ENCODE data around the gene SLC35A3. TPM values are rescaled to one million over a fixed set of nuclear protein-coding genes. Genes with fewer than 3 reads are reported as not detected.

Gene SLC35A3
- total and polyA plus RNA-seq, 10 donors: 7.2 to 26.5 (median 22.0) TPM

DNA sequence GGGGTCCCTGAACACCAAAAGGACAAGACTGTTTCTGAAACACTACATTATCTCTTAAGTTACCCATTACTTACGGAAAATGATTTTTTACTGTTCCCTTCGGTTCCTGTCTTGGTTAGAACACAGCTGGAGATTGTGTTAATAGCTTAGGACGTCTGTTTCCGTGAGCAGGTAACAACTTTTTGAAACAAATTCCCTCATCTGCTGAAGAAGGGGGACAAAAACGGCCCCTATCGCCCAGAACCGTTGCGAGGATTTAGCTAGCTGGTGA, 67.8 kb downstream of the SLC35A3 start:
- Histone ChIP-seq H3K27me3 (replicated peaks in 1 of 7) (no peaks in the 10 kb centered on the region), H3K36me3 (no peaks in the 10 kb centered on the region), H3K4me1 (peaks cover 22 to 60% (median 50%) of the 10 kb centered on the region in 6 donors), H3K9me3 (no peaks in the 10 kb centered on the region), H3K4me3 (peak overlapping the region; percentile 51 to 94 (median 85)), H3K27ac (peak overlapping the region; percentile 81 to 100 (median 98))
- WGBS, 5 donors: 0 to 2% (median 0%) methylated on average over 8 of the region's 8 CpGs
- intact Hi-C loops (cut with DNase I; ENCODE audit: low total_unique reads): no loop called here
- no peak for DNase-seq
- TF ChIP-seq POLR2AphosphoS5 (IDR thresholded peaks at IDR 0.05): no peak
- TF ChIP-seq POLR2A (IDR thresholded peaks at IDR 0.05): no peak
- TF ChIP-seq, protein P1, sequence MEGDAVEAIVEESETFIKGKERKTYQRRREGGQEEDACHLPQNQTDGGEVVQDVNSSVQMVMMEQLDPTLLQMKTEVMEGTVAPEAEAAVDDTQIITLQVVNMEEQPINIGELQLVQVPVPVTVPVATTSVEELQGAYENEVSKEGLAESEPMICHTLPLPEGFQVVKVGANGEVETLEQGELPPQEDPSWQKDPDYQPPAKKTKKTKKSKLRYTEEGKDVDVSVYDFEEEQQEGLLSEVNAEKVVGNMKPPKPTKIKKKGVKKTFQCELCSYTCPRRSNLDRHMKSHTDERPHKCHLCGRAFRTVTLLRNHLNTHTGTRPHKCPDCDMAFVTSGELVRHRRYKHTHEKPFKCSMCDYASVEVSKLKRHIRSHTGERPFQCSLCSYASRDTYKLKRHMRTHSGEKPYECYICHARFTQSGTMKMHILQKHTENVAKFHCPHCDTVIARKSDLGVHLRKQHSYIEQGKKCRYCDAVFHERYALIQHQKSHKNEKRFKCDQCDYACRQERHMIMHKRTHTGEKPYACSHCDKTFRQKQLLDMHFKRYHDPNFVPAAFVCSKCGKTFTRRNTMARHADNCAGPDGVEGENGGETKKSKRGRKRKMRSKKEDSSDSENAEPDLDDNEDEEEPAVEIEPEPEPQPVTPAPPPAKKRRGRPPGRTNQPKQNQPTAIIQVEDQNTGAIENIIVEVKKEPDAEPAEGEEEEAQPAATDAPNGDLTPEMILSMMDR (IDR thresholded peaks at IDR 0.05 in 8 of 11, conservative IDR thresholded peaks at IDR 0.05 in 3 of 11): no peak

DNA sequence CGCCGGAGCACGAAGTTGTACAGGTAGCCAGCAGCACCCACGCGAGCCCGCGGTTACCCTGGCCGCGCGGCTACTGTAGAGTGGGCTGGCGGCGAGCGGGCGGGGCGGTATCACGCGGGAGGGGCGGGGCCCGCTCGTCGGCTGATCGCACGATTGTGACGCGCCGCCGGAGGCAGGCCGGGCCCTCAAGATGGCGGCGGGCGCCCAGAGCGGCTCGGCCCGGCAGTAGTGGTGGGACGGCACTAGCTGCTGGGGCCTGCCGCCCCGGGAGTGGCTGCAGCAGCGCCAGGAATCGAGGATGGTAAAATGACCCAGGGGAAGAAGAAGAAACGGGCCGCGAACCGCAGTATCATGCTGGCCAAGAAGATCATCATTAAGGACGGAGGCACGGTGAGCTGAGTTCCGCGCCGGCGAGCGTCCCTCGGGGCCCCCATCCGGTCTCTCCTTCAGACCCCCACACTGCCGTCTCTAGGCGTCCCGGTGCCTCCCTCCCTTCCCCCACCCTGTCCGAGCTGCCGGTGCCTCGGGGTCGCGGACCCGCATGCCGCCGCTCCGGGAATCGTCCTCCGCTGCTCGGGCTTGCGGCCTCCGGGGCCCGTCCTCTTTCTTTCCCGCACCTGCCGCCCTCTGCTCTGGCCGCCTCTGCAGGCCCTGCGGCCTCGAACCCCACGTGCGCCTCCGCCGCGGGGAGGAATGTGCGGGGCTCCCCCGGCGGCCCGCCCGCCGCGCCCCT, 68.3 kb downstream of the SLC35A3 start:
- DNase-seq: peak; percentile 98
- peaks cover 22 to 65% (median 55%) of the 10 kb centered on the region in 6 donors for H3K4me1 ChIP-seq
- intact Hi-C loops (cut with DNase I; ENCODE audit: low total_unique reads): no loop called here
- peak overlapping the region; percentile 51 to 94 (median 85) for H3K4me3 ChIP-seq
- 0 to 2% (median 0%) methylated on average over 21 to 87 of the region's 87 CpGs for WGBS, 5 donors
- no peaks in the 10 kb centered on the region for H3K27me3 ChIP-seq (replicated peaks in 1 of 7)
- TF ChIP-seq POLR2A (IDR thresholded peaks at IDR 0.05): peak; percentile 58 to 88 (median 61)
- TF ChIP-seq, protein P1 (IDR thresholded peaks at IDR 0.05 in 8 of 11, conservative IDR thresholded peaks at IDR 0.05 in 3 of 11): no peak
- peak; percentile 96 to 98 (median 97) for TF ChIP-seq POLR2AphosphoS5 (IDR thresholded peaks at IDR 0.05)
- H3K27ac ChIP-seq: peak overlapping the region; percentile 81 to 100 (median 98)
- no peaks in the 10 kb centered on the region for H3K36me3 ChIP-seq
- H3K9me3 ChIP-seq: no peaks in the 10 kb centered on the region

DNA sequence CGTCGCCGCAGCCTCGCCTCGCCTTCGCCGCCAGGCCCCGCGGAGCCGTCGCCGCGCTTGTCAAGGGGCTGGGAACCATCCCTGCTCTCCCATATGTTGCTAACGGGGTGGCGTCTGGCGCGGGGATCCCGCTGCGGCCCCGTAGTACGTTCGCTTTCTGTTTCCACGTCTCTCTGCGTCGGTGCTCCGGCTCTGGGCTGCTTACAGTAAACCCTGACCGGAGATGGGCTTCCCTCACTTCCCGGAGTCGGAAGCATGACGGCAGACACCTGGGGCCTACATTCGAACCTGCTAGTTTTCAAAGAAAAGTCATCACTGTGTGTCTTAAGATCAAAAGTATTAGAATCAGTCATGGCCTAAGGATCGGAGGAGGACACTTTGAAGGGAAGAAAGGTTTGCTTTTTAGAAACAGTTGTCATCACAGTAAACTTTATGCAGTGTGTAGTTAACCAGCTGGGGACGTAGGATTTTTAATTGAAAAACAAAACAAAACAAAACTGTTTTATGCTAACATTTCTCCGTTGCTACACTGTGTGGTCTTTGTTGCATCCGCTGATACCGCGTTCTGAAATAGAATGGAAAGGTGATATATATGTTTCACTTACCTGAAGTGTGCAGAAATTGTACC, 69.0 kb downstream of the SLC35A3 start:
- Histone ChIP-seq H3K27ac (peak overlapping the region; percentile 81 to 100 (median 98)), H3K36me3 (peaks cover 0 to 3% (median 0%) of the 10 kb centered on the region in 6 donors), H3K4me1 (peaks cover 22 to 71% (median 59%) of the 10 kb centered on the region in 6 donors), H3K9me3 (no peaks in the 10 kb centered on the region), H3K27me3 (replicated peaks in 1 of 7) (no peaks in the 10 kb centered on the region), H3K4me3 (peak overlapping the region; percentile 51 to 94 (median 85))
- peak in 1 of 3 donors; percentile 53 for TF ChIP-seq POLR2A (IDR thresholded peaks at IDR 0.05)
- TF ChIP-seq, protein P1 (IDR thresholded peaks at IDR 0.05 in 8 of 11, conservative IDR thresholded peaks at IDR 0.05 in 3 of 11): no peak
- TF ChIP-seq POLR2AphosphoS5 (IDR thresholded peaks at IDR 0.05): peak; percentile 66 to 89 (median 88)
- 0% methylated on average over 34 to 37 of the region's 37 CpGs for WGBS, 5 donors
- intact Hi-C loops (cut with DNase I; ENCODE audit: low total_unique reads): no loop called here
- peak; percentile 93 for DNase-seq

DNA sequence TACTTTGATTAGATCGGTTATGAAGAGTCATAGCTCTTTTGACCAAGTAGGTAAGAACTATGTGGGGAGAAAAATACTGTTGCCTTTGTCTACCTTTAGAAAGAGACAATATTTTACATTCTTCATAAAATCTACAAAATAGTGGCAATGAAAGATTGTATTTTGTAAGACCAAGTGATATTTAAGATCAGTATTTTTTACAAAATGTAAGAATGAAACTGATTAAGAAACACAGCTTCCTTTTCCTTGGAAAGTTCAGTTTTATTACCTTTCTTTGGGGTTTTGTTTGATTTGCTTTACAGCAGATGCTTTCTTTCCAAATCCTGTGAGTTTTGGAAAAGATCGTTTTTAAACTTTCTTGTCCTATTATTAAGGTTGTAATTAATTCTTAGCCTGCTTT, 69.8 kb downstream of the SLC35A3 start:
- Histone ChIP-seq H3K4me3 (peak overlapping the region in 6 of 8 donors; percentile 75 to 94 (median 85)), H3K36me3 (peaks cover 0 to 5% (median 0%) of the 10 kb centered on the region in 6 donors), H3K27me3 (replicated peaks in 1 of 7) (no peaks in the 10 kb centered on the region), H3K9me3 (no peaks in the 10 kb centered on the region), H3K4me1 (peaks cover 22 to 80% (median 61%) of the 10 kb centered on the region in 6 donors), H3K27ac (peak overlapping the region; percentile 17 to 100 (median 98))
- intact Hi-C loops (cut with DNase I; ENCODE audit: low total_unique reads): no loop called here
- DNase-seq: no peak
- TF ChIP-seq, protein P1 (IDR thresholded peaks at IDR 0.05 in 8 of 11, conservative IDR thresholded peaks at IDR 0.05 in 3 of 11): no peak
- TF ChIP-seq POLR2AphosphoS5 (IDR thresholded peaks at IDR 0.05) (no peak), POLR2A (IDR thresholded peaks at IDR 0.05) (no peak)
- WGBS, 5 donors: 14 to 34% (median 18%) methylated on average over 2 of the region's 2 CpGs
